Activated naive CD4-positive, alpha-beta T cell treated with anti-CD3 and anti-CD28 coated beads, Interleukin-2, amount 50 U/mL, for 16 hours (primary cell): ENCODE results near the gene ALG12.

Experiments used
- DNase-seq: peaks from one replicate; pipeline ENCODE4 v3.0.0-alpha.2; 2020

ALG12 gene

GRCh38 chr22:49957826-49958365 lies 39.7 kb upstream of the ALG12 start:
- no peak for DNase-seq

- no peak for DNase-seq
Measured at GRCh38 chr22:49956914-49957825, 38.9 kb upstream of the ALG12 start.

GRCh38 chr22:49956418-49956770 lies 38.2 kb upstream of the ALG12 start:
- no peak for DNase-seq

GRCh38 chr22:49955581-49956417 lies 37.6 kb upstream of the ALG12 start:
- no peak for DNase-seq

- DNase-seq: no peak
Measured at GRCh38 chr22:49954991-49955580, 36.8 kb upstream of the ALG12 start.

- no peak for DNase-seq
Measured at GRCh38 chr22:49954354-49954753, 36.1 kb upstream of the ALG12 start.

- DNase-seq: no peak
Measured at GRCh38 chr22:49953680-49954344, 35.6 kb upstream of the ALG12 start.

- no peak for DNase-seq
Measured at GRCh38 chr22:49953027-49953679, 34.9 kb upstream of the ALG12 start.

GRCh38 chr22:49951986-49952896 lies 34.0 kb upstream of the ALG12 start:
- DNase-seq: no peak

- DNase-seq: no peak
Measured at GRCh38 chr22:49951678-49951985, 33.4 kb upstream of the ALG12 start.

- DNase-seq: no peak
Measured at GRCh38 chr22:49951000-49951677, 32.9 kb upstream of the ALG12 start.

- no peak for DNase-seq
Measured at GRCh38 chr22:49950396-49950994, 32.3 kb upstream of the ALG12 start.

- DNase-seq: no peak
Measured at GRCh38 chr22:49949914-49950292, 31.7 kb upstream of the ALG12 start.

GRCh38 chr22:49948958-49949913 lies 31.0 kb upstream of the ALG12 start:
- no peak for DNase-seq

GRCh38 chr22:49948116-49948957 lies 30.1 kb upstream of the ALG12 start:
- no peak for DNase-seq

- no peak for DNase-seq
Measured at GRCh38 chr22:49947296-49947622, 29.0 kb upstream of the ALG12 start.

GRCh38 chr22:49946612-49947295 lies 28.5 kb upstream of the ALG12 start:
- DNase-seq: no peak
